Testis (tissue), 2 donors: ENCODE results near the gene RNF168.

Experiments used
- CTCF ChIP-seq, 3 experiments: fragments of 450-650 bp in 2 of 3; fragments of 200-600 bp in 1 of 3; sonication (generic) in 1 of 3; IDR thresholded peaks; one replicate each; pipeline ENCODE4 v1.5.1; 2016 to 2019; ENCODE audit warnings: antibody characterized with exemption in 3 of 3, mild to moderate bottlenecking in 2 of 3, moderate library complexity in 1 of 3
- POLR2A ChIP-seq: fragments of 450-650 bp; IDR thresholded peaks from one replicate; pipeline ENCODE4 v1.6.1; 2017; ENCODE audit warnings: antibody characterized with exemption, mild to moderate bottlenecking, moderate library complexity

- TF ChIP-seq CTCF (IDR thresholded peaks at IDR 0.05) (no peak), POLR2A (no peak)
Measured at GRCh38 chr3:196423044-196423781, 80.4 kb downstream of the RNF168 start.
